ENCODE results near the gene SLC26A6. TPM values are rescaled to one million over a fixed set of nuclear protein-coding genes. Genes with fewer than 3 reads are reported as not detected.

The SLC26A6 gene
- total and polyA plus RNA-seq, 2 donors (not counting 1 experiment from before 2014, with no cell fraction given) = 22.5 to 26.7 TPM

DNA sequence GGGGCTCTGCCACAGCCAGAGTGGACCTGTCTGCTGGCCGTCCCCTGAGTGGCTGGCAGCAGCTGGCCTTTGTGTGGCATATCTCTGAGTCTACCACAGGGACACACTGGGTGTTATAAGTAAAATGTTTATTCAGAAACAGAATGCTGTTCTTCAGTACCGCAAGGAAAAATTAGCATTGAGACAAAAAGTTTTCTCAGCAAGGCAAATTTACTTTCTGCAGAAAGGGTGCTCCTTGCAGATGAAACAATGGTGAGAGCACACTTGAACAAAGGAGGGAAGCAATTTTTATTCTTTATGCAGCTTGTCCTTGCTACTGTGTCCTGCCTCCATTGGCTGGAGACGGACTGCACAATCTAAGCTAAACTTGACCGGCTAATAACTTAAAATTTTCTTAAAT is 17.7 kb downstream of the SLC26A6 start:
- no peaks in the 10 kb centered on the region for H3K27me3 Mint-ChIP-seq
- DNase-seq (no peak), ATAC-seq (ENCODE audit: low read depth) (no peak)
- no peaks in the 10 kb centered on the region for H3K4me1 Mint-ChIP-seq
- H3K9me3 Mint-ChIP-seq (ENCODE audit: insufficient read depth) = no peaks in the 10 kb centered on the region
- no peak overlapping the region for H3K4me3 ChIP-seq (ENCODE audit: control extremely low read depth in 1 of 5, extremely low read depth in 1 of 5, insufficient read depth in 1 of 5, low read depth in 2 of 5, low read length in 4 of 5)
- H3K9me3 ChIP-seq (ENCODE audit: control extremely low read depth in 1 of 3, control insufficient read depth in 2 of 3, insufficient read depth in 1 of 3, low read length in 2 of 3) = peaks cover 0 to 22% (median 16%) of the 10 kb centered on the region in 3 donors
- no peaks in the 10 kb centered on the region for H4K20me1 ChIP-seq (ENCODE audit: control insufficient read depth, insufficient read depth, low read length, poor library complexity, severe bottlenecking)
- POLR2A ChIA-PET = no interaction called here
- no peak overlapping the region for H3K27ac Mint-ChIP-seq
- no peak overlapping the region for H3K9ac ChIP-seq (ENCODE audit: low read length)
- no peaks in the 10 kb centered on the region for H3K27me3 ChIP-seq (replicated peaks in 1 of 4; ENCODE audit: control extremely low read depth in 1 of 4, control insufficient read depth in 3 of 4, insufficient read depth in 4 of 4, low read length in 3 of 4)
- TF ChIP-seq, protein P1, sequence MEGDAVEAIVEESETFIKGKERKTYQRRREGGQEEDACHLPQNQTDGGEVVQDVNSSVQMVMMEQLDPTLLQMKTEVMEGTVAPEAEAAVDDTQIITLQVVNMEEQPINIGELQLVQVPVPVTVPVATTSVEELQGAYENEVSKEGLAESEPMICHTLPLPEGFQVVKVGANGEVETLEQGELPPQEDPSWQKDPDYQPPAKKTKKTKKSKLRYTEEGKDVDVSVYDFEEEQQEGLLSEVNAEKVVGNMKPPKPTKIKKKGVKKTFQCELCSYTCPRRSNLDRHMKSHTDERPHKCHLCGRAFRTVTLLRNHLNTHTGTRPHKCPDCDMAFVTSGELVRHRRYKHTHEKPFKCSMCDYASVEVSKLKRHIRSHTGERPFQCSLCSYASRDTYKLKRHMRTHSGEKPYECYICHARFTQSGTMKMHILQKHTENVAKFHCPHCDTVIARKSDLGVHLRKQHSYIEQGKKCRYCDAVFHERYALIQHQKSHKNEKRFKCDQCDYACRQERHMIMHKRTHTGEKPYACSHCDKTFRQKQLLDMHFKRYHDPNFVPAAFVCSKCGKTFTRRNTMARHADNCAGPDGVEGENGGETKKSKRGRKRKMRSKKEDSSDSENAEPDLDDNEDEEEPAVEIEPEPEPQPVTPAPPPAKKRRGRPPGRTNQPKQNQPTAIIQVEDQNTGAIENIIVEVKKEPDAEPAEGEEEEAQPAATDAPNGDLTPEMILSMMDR (IDR thresholded peaks at IDR 0.05) = no peak
- no peak for TF ChIP-seq EZH2 (IDR thresholded peaks at IDR 0.05; ENCODE audit: borderline replicate concordance, insufficient read depth, low read depth, low read length, poor library complexity, severe bottlenecking)
- no peaks in the 10 kb centered on the region for H3K4me1 ChIP-seq (ENCODE audit: control insufficient read depth in 2 of 2, insufficient read depth in 2 of 2, low read length in 2 of 2)
- no peaks in the 10 kb centered on the region for H3K36me3 ChIP-seq (replicated peaks in 1 of 2; ENCODE audit: control extremely low read depth in 1 of 2, control insufficient read depth in 1 of 2, extremely low read depth in 1 of 2, insufficient read depth in 2 of 2, low read length in 1 of 2)
- no peak overlapping the region for H2AFZ ChIP-seq (ENCODE audit: insufficient read depth, low read depth, low read length, poor library complexity, severe bottlenecking)
- no peak overlapping the region for H3K4me2 ChIP-seq (replicated peaks; ENCODE audit: low read depth, low read length, poor library complexity, severe bottlenecking)
- CTCF ChIA-PET = no interaction called here
- intact Hi-C loops (cut with micrococcal nuclease) = no loop called here
- H3K4me3 Mint-ChIP-seq = no peak overlapping the region
- WGBS (ENCODE audit: insufficient coverage) = 100% methylated on average over 2 of the region's 4 CpGs
- H3K79me2 ChIP-seq (ENCODE audit: control insufficient read depth, insufficient read depth, low read length) = no peaks in the 10 kb centered on the region
- no peak overlapping the region for H3K27ac ChIP-seq (ENCODE audit: low read length in 2 of 2)

DNA sequence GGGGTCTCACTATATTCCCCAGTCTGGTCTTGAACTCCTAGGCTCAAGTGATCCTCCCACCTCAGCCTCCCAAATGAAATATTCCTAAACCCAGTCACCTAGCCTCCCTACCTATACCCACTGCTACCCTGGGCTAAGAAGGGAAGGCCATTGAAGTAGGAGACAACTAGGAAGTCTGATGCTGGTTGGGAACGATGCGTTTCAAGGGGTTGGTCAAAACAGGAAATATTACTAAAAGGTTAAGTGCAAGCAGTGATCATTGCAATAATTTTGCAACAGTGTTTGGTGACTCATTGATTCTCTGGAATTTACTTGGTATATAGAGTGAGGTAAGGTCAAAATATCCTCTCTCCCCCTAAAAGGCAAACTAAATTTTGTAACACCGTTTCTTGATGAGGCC is 21.2 kb downstream of the SLC26A6 start:
- no peak overlapping the region for H3K4me3 ChIP-seq (ENCODE audit: control extremely low read depth in 1 of 5, extremely low read depth in 1 of 5, insufficient read depth in 1 of 5, low read depth in 2 of 5, low read length in 4 of 5)
- H3K4me2 ChIP-seq (replicated peaks; ENCODE audit: low read depth, low read length, poor library complexity, severe bottlenecking) = no peak overlapping the region
- no peak overlapping the region for H2AFZ ChIP-seq (ENCODE audit: insufficient read depth, low read depth, low read length, poor library complexity, severe bottlenecking)
- no peak overlapping the region for H3K9ac ChIP-seq (ENCODE audit: low read length)
- H3K27ac ChIP-seq (ENCODE audit: low read length in 2 of 2) = no peak overlapping the region
- Mint-ChIP-seq H3K27ac (no peak overlapping the region), H3K27me3 (no peaks in the 10 kb centered on the region), H3K9me3 (ENCODE audit: insufficient read depth) (no peaks in the 10 kb centered on the region), H3K4me1 (peaks cover 5% of the 10 kb centered on the region), H3K4me3 (no peak overlapping the region)
- intact Hi-C loops (cut with micrococcal nuclease) = no loop called here
- TF ChIP-seq, protein P1 (IDR thresholded peaks at IDR 0.05) = no peak
- no peak for TF ChIP-seq EZH2 (IDR thresholded peaks at IDR 0.05; ENCODE audit: borderline replicate concordance, insufficient read depth, low read depth, low read length, poor library complexity, severe bottlenecking)
- no peak for DNase-seq
- no peaks in the 10 kb centered on the region for H3K27me3 ChIP-seq (replicated peaks in 1 of 4; ENCODE audit: control extremely low read depth in 1 of 4, control insufficient read depth in 3 of 4, insufficient read depth in 4 of 4, low read length in 3 of 4)
- peaks cover 0 to 17% (median 16%) of the 10 kb centered on the region in 3 donors for H3K9me3 ChIP-seq (ENCODE audit: control extremely low read depth in 1 of 3, control insufficient read depth in 2 of 3, insufficient read depth in 1 of 3, low read length in 2 of 3)
- CTCF ChIA-PET = interaction anchor here (5.0 kb wide), 1 partner anchor 213 kb away, joined by 35 read pairs; no protein-coding TSS in a partner anchor
- POLR2A ChIA-PET = no interaction called here
- H3K4me1 ChIP-seq (ENCODE audit: control insufficient read depth in 2 of 2, insufficient read depth in 2 of 2, low read length in 2 of 2) = peaks cover 0 to 7% of the 10 kb centered on the region in 2 donors
- no CpG with 5 or more reads among the region's 3 CpGs for WGBS (ENCODE audit: insufficient coverage)
- ATAC-seq (ENCODE audit: low read depth) = no peak
- no peaks in the 10 kb centered on the region for H4K20me1 ChIP-seq (ENCODE audit: control insufficient read depth, insufficient read depth, low read length, poor library complexity, severe bottlenecking)
- peaks cover 11% of the 10 kb centered on the region for H3K79me2 ChIP-seq (ENCODE audit: control insufficient read depth, insufficient read depth, low read length)
- H3K36me3 ChIP-seq (replicated peaks in 1 of 2; ENCODE audit: control extremely low read depth in 1 of 2, control insufficient read depth in 1 of 2, extremely low read depth in 1 of 2, insufficient read depth in 2 of 2, low read length in 1 of 2) = no peaks in the 10 kb centered on the region

All from B cell (primary cell).